Measurements from ENCODE around the gene PTPRU. TPM values are rescaled to one million over a fixed set of nuclear protein-coding genes. Genes with fewer than 3 reads are reported as not detected.

The PTPRU gene
- total RNA-seq, 2 donors from 2014 or later, result 28.7 to 47.8 TPM

DNA sequence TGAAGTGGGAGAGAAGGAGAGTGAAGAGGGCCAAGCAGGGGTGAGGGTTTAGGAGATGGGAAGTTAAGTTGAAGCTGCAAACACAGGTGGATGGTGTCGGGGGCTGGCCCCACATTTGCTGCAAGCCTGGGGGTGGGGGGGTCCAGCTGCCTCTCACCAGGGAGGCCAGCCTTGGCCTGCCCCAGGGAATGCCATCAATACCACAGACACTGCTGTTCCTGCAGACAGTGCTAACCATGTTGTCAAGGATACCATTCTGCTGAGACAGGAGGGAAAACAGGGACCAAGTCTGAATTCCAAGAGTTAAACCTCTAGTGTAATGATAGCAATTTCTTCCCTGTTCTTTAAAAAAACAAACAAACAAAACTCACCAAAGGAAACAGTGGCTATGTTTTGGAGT lies 13.6 kb upstream of the PTPRU start:
- peaks cover 11% of the 10 kb centered on the region for H3K36me3 ChIP-seq
- no peaks in the 10 kb centered on the region for H3K27me3 ChIP-seq (replicated peaks; ENCODE audit: insufficient read depth)
- H3K27ac ChIP-seq, result no peak overlapping the region
- DNase-seq (ENCODE audit: low spot score), result no peak
- H3K4me3 ChIP-seq, result no peak overlapping the region
- TF ChIP-seq, protein P1, sequence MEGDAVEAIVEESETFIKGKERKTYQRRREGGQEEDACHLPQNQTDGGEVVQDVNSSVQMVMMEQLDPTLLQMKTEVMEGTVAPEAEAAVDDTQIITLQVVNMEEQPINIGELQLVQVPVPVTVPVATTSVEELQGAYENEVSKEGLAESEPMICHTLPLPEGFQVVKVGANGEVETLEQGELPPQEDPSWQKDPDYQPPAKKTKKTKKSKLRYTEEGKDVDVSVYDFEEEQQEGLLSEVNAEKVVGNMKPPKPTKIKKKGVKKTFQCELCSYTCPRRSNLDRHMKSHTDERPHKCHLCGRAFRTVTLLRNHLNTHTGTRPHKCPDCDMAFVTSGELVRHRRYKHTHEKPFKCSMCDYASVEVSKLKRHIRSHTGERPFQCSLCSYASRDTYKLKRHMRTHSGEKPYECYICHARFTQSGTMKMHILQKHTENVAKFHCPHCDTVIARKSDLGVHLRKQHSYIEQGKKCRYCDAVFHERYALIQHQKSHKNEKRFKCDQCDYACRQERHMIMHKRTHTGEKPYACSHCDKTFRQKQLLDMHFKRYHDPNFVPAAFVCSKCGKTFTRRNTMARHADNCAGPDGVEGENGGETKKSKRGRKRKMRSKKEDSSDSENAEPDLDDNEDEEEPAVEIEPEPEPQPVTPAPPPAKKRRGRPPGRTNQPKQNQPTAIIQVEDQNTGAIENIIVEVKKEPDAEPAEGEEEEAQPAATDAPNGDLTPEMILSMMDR (IDR thresholded peaks at IDR 0.05), result no peak
- no peaks in the 10 kb centered on the region for H3K9me3 ChIP-seq
- no peak for ATAC-seq (ENCODE audit: insufficient number of reproducible peaks, low FRiP score, low read depth)
- no peaks in the 10 kb centered on the region for H3K4me1 ChIP-seq (ENCODE audit: control insufficient read depth in 1 of 2, low read depth in 2 of 2)

DNA sequence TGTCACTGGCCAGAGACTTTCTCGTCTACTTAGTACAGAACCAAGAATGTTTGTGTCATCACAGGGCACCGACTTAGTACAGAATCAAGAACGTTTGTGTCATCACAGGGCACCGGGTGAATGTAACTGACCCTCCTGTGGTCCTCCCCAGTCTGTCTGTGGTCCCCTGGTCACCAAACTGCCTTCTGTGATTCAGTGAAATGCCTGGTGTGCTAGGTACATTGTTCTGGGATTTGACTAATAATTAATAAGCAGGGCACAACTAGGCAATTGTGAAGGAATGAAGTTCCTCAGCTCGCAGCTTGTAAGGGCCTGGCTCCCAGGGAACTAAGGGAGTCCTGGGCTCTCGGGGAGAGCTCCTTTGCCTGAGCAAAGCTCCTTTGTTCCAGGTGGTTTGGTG lies 12.8 kb upstream of the PTPRU start:
- no peak for DNase-seq (ENCODE audit: low spot score)
- TF ChIP-seq, protein P1 (IDR thresholded peaks at IDR 0.05), result no peak
- Histone ChIP-seq H3K9me3 (no peaks in the 10 kb centered on the region), H3K4me3 (no peak overlapping the region), H3K4me1 (ENCODE audit: control insufficient read depth in 1 of 2, low read depth in 2 of 2) (no peaks in the 10 kb centered on the region), H3K36me3 (peaks cover 11% of the 10 kb centered on the region), H3K27ac (no peak overlapping the region), H3K27me3 (replicated peaks; ENCODE audit: insufficient read depth) (no peaks in the 10 kb centered on the region)
- ATAC-seq (ENCODE audit: insufficient number of reproducible peaks, low FRiP score, low read depth), result no peak

DNA sequence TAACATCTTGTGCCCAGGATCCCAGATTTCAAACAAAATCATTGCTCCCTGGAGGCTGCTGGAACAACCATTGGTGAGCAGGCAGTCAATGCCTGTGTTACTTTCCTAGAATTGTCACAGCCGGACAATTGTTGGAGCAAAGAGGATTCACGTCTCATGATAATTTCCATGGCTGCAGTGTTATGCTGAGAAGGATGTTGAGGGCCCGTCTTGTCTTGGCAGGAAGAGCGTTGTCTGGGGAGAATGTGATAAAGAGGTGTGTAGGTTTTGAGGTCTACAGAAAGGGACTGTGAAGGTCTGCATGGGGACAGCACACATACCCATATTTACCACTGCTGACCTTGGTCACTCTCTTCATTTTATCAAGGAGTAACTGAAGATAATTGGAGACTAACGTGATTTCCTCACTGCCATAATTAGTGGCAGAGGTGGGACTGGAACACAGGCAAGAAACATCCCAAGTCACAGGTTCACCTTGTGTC lies 11.9 kb upstream of the PTPRU start:
- Histone ChIP-seq H3K27ac (no peak overlapping the region), H3K27me3 (replicated peaks; ENCODE audit: insufficient read depth) (no peaks in the 10 kb centered on the region), H3K9me3 (no peaks in the 10 kb centered on the region), H3K4me1 (ENCODE audit: control insufficient read depth in 1 of 2, low read depth in 2 of 2) (peaks cover 0 to 2% of the 10 kb centered on the region in 2 donors), H3K36me3 (peaks cover 11% of the 10 kb centered on the region), H3K4me3 (no peak overlapping the region)
- ATAC-seq (ENCODE audit: insufficient number of reproducible peaks, low FRiP score, low read depth), result no peak
- DNase-seq (ENCODE audit: low spot score), result no peak
- TF ChIP-seq, protein P1 (IDR thresholded peaks at IDR 0.05), result no peak

DNA sequence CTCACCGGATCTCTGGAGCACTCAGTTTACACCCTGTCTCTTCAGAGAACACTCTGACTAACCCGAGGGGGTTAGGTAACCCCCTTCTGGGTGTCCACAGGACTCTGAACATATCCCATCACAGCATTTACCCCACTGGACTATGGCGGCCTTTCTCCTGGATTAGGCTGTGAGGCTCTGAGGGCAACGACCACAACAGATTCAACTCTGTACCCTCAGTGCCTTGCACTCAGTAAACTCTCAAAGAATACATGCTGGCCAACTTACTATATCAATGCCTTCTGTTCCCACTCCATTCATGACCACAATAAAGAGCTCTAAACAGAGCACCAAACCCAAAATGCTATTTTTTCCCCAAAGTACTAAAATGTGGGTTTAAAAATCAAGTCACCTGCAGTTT lies 11.0 kb upstream of the PTPRU start:
- Histone ChIP-seq H3K9me3 (no peaks in the 10 kb centered on the region), H3K27me3 (replicated peaks; ENCODE audit: insufficient read depth) (no peaks in the 10 kb centered on the region), H3K4me3 (no peak overlapping the region), H3K27ac (no peak overlapping the region), H3K36me3 (peaks cover 11% of the 10 kb centered on the region), H3K4me1 (ENCODE audit: control insufficient read depth in 1 of 2, low read depth in 2 of 2) (peaks cover 7 to 12% of the 10 kb centered on the region in 2 donors)
- TF ChIP-seq, protein P1 (IDR thresholded peaks at IDR 0.05), result no peak
- DNase-seq (ENCODE audit: low spot score), result no peak
- ATAC-seq (ENCODE audit: insufficient number of reproducible peaks, low FRiP score, low read depth), result no peak

DNA sequence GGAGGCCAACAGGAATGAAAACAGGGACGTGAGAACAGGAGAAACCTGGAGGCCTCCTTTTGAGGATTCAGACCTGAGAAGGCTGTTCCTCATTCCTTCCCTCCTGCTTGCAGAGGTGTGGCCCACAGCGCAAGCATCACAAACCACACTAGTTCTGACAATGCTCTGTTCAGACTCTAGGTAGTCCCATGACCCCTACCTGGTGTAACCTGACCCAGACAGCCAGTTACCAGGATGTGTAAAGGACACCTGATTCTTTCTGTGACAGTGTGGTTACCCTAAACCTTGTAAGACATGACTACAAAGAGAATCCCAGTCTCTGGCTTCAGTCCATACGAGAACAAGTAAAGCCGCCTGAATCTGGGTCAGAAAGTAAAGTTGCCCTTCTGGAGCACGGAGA lies 8.8 kb upstream of the PTPRU start:
- no peaks in the 10 kb centered on the region for H3K27me3 ChIP-seq (replicated peaks; ENCODE audit: insufficient read depth)
- H3K4me3 ChIP-seq, result no peak overlapping the region
- DNase-seq (ENCODE audit: low spot score) (no peak), ATAC-seq (ENCODE audit: insufficient number of reproducible peaks, low FRiP score, low read depth) (no peak)
- peaks cover 7 to 19% of the 10 kb centered on the region in 2 donors for H3K4me1 ChIP-seq (ENCODE audit: control insufficient read depth in 1 of 2, low read depth in 2 of 2)
- TF ChIP-seq, protein P1 (IDR thresholded peaks at IDR 0.05), result no peak
- H3K9me3 ChIP-seq, result no peaks in the 10 kb centered on the region
- no peak overlapping the region for H3K27ac ChIP-seq
- peaks cover 11% of the 10 kb centered on the region for H3K36me3 ChIP-seq

Data from thoracic aorta (tissue), 2 donors.